Type B pancreatic cell (in vitro differentiated cells): ENCODE results near the gene P4HB. TPM values are rescaled to one million over a fixed set of nuclear protein-coding genes. Genes with fewer than 3 reads are reported as not detected.
A peak's percentile ranks its signal among the peaks of the same experiment; 100 is the strongest.

Source experiments
- DNase-seq: peaks from one replicate; pipeline ENCODE4 v3.0.0; 2021; ENCODE audit warnings: mixed read lengths; ENCODE audit not compliant: unreplicated experiment; ENCODE audit errors: extremely low spot score
- H3K27ac Mint-ChIP-seq: 2 replicates; pipeline ENCODE4 v1.8.0; 2021; ENCODE audit warnings: mild to moderate bottlenecking, mixed read lengths
- H3K27me3 Mint-ChIP-seq: 2 replicates; pipeline ENCODE4 v1.8.0; 2021; ENCODE audit warnings: mixed read lengths
- H3K36me3 Mint-ChIP-seq: 2 replicates; pipeline ENCODE4 v1.8.0; 2021; ENCODE audit warnings: mixed read lengths
- H3K4me1 Mint-ChIP-seq: one replicate; pipeline ENCODE4 v1.8.0; 2021; ENCODE audit warnings: mixed read lengths; ENCODE audit not compliant: unreplicated experiment
- H3K4me3 Mint-ChIP-seq: 2 replicates; pipeline ENCODE4 v1.8.0; 2021; ENCODE audit warnings: mild to moderate bottlenecking, mixed read lengths
- H3K9me3 Mint-ChIP-seq: 2 replicates; pipeline ENCODE4 v1.8.0; 2021; ENCODE audit warnings: mixed read lengths
- CTCF ChIP-seq: fragments of 200-600 bp; sonication (generic); conservative IDR thresholded peaks from 2 replicates; pipeline ENCODE4 v1.5.0; 2021; ENCODE audit warnings: antibody characterized with exemption, mild to moderate bottlenecking
- total RNA-seq: library from RNA; stranded (reverse); gene quantifications from 2 replicates; pipeline ENCODE4 v1.2.1, GENCODE V29; 2021; ENCODE audit warnings: low replicate concordance

Gene P4HB
- total RNA-seq, 1 donor from 2014 or later: 555 TPM

GRCh38 chr17:81828656-81829055 is 31.7 kb downstream of the P4HB start:
- Mint-ChIP-seq H3K27me3 (no peaks in the 10 kb centered on the region), H3K4me1 (peaks cover 29% of the 10 kb centered on the region), H3K36me3 (no peaks in the 10 kb centered on the region), H3K27ac (peak overlapping the region; percentile 93), H3K4me3 (no peak overlapping the region), H3K9me3 (no peaks in the 10 kb centered on the region)
- DNase-seq: no peak
- no peak for TF ChIP-seq CTCF

- no peaks in the 10 kb centered on the region for H3K36me3 Mint-ChIP-seq
- H3K4me1 Mint-ChIP-seq: peaks cover 19% of the 10 kb centered on the region
- peak overlapping the region; percentile 6 for H3K27ac Mint-ChIP-seq
- no peaks in the 10 kb centered on the region for H3K9me3 Mint-ChIP-seq
- no peaks in the 10 kb centered on the region for H3K27me3 Mint-ChIP-seq
- no peak for DNase-seq
- H3K4me3 Mint-ChIP-seq: no peak overlapping the region
- TF ChIP-seq CTCF: no peak
Measured at GRCh38 chr17:81825841-81826466, 34.4 kb downstream of the P4HB start.

- no peaks in the 10 kb centered on the region for H3K36me3 Mint-ChIP-seq
- H3K4me3 Mint-ChIP-seq: no peak overlapping the region
- H3K4me1 Mint-ChIP-seq: peaks cover 15% of the 10 kb centered on the region
- no peaks in the 10 kb centered on the region for H3K27me3 Mint-ChIP-seq
- no peak overlapping the region for H3K27ac Mint-ChIP-seq
- no peak for DNase-seq
- H3K9me3 Mint-ChIP-seq: no peaks in the 10 kb centered on the region
- no peak for TF ChIP-seq CTCF
Measured at GRCh38 chr17:81824595-81824994, 35.7 kb downstream of the P4HB start.

GRCh38 chr17:81823820-81824550 is 36.4 kb downstream of the P4HB start:
- H3K9me3 Mint-ChIP-seq: no peaks in the 10 kb centered on the region
- peaks cover 11% of the 10 kb centered on the region for H3K4me1 Mint-ChIP-seq
- H3K27me3 Mint-ChIP-seq: no peaks in the 10 kb centered on the region
- no peak overlapping the region for H3K4me3 Mint-ChIP-seq
- H3K36me3 Mint-ChIP-seq: no peaks in the 10 kb centered on the region
- TF ChIP-seq CTCF: no peak
- no peak overlapping the region for H3K27ac Mint-ChIP-seq
- DNase-seq: no peak

- no peak for DNase-seq
- H3K27ac Mint-ChIP-seq: no peak overlapping the region
- peaks cover 7% of the 10 kb centered on the region for H3K4me1 Mint-ChIP-seq
- H3K9me3 Mint-ChIP-seq: no peaks in the 10 kb centered on the region
- H3K4me3 Mint-ChIP-seq: no peak overlapping the region
- no peaks in the 10 kb centered on the region for H3K36me3 Mint-ChIP-seq
- TF ChIP-seq CTCF: no peak
- H3K27me3 Mint-ChIP-seq: no peaks in the 10 kb centered on the region
Measured at GRCh38 chr17:81822996-81823819, 37.1 kb downstream of the P4HB start.
